HG03575 (cell line): ENCODE results near the gene APOA4.
"Not testable (repeated sequence)": the region's sequence is repeated elsewhere in the genome, so short reads cannot be mapped to it uniquely, and the experiment has no call there.

Source experiments
- ATAC-seq: cut with Tn5 transposase; IDR thresholded peaks from one replicate; pipeline ENCODE4 v1.9.1; 2021; ENCODE audit not compliant: unreplicated experiment, insufficient number of reproducible peaks, low FRiP score; ENCODE audit errors: extremely low read depth

APOA4 gene

GRCh38 chr11:116811194-116811593 is 11.9 kb downstream of the APOA4 start:
- ATAC-seq: no peak

GRCh38 chr11:116808262-116809175 is 14.6 kb downstream of the APOA4 start:
- ATAC-seq: no peak

GRCh38 chr11:116807601-116808261 is 15.4 kb downstream of the APOA4 start:
- ATAC-seq: no peak

- no peak for ATAC-seq
Measured at GRCh38 chr11:116804001-116804400, 19.1 kb downstream of the APOA4 start.

GRCh38 chr11:116801662-116802061 is 21.4 kb downstream of the APOA4 start:
- ATAC-seq: not testable (repeated sequence)

GRCh38 chr11:116800610-116801009 is 22.5 kb downstream of the APOA4 start:
- no peak for ATAC-seq

GRCh38 chr11:116798368-116798767 is 24.7 kb downstream of the APOA4 start:
- no peak for ATAC-seq

GRCh38 chr11:116797816-116798215 is 25.3 kb downstream of the APOA4 start:
- no peak for ATAC-seq

GRCh38 chr11:116796548-116796947 is 26.6 kb downstream of the APOA4 start:
- no peak for ATAC-seq

GRCh38 chr11:116794851-116795250 is 28.3 kb downstream of the APOA4 start:
- ATAC-seq: no peak

GRCh38 chr11:116793772-116794097 is 29.4 kb downstream of the APOA4 start:
- no peak for ATAC-seq

- no peak for ATAC-seq
Measured at GRCh38 chr11:116792869-116793771, 30.0 kb downstream of the APOA4 start.

- ATAC-seq: no peak
Measured at GRCh38 chr11:116792144-116792868, 30.8 kb downstream of the APOA4 start.

- no peak for ATAC-seq
Measured at GRCh38 chr11:116791813-116792143, 31.3 kb downstream of the APOA4 start, which contains the start of gene APOA5. Gene APOA5 (minus strand): TSS chr11:116791879. CDS start chr11:116791860, 19 bp downstream.

GRCh38 chr11:116791002-116791812 is 31.9 kb downstream of the APOA4 start:
- no peak for ATAC-seq

- ATAC-seq: no peak
Measured at GRCh38 chr11:116790167-116791001, 32.7 kb downstream of the APOA4 start.

GRCh38 chr11:116788975-116789374 is 34.1 kb downstream of the APOA4 start:
- ATAC-seq: no peak
